A172 (cell line): ENCODE data around the gene SVIL. TPM values are rescaled to one million over a fixed set of nuclear protein-coding genes. Genes with fewer than 3 reads are reported as not detected.
"Not testable (repeated sequence)": the region's sequence is repeated elsewhere in the genome, so short reads cannot be mapped to it uniquely, and the experiment has no call there.

Source experiments
- DNase-seq: peaks from one replicate; pipeline ENCODE4 v3.0.0-alpha.2; 2015; ENCODE audit warnings: low spot score
- total RNA-seq: library from RNA; depleted of rRNA; stranded (reverse); fragments of >200 nt; shearing (Covaris generic); gene quantifications from 2 replicates; pipeline ENCODE4 v1.2.3, GENCODE V29; 2014

The SVIL gene
- total RNA-seq, 1 experiment from 2014 or later: 92.0 TPM

GRCh38 chr10:29649561-29650551, 15.1 kb upstream of the SVIL start:
- no peak for DNase-seq

GRCh38 chr10:29648983-29649268, 14.2 kb upstream of the SVIL start:
- no peak for DNase-seq

GRCh38 chr10:29648114-29648982, 13.6 kb upstream of the SVIL start:
- no peak for DNase-seq

- DNase-seq: no peak
Observed at GRCh38 chr10:29647478-29647877, 12.7 kb upstream of the SVIL start.

GRCh38 chr10:29646960-29647461, 12.2 kb upstream of the SVIL start:
- DNase-seq: no peak

- DNase-seq: no peak
Observed at GRCh38 chr10:29646238-29646902, 11.6 kb upstream of the SVIL start.

- no peak for DNase-seq
Observed at GRCh38 chr10:29643771-29644501, 9.2 kb upstream of the SVIL start.

GRCh38 chr10:29642990-29643389, 8.2 kb upstream of the SVIL start:
- DNase-seq: no peak

GRCh38 chr10:29637537-29637936, 2.8 kb upstream of the SVIL start:
- no peak for DNase-seq

GRCh38 chr10:29636178-29636577, 1.4 kb upstream of the SVIL start:
- peak; percentile 51 for DNase-seq

- DNase-seq: no peak
Observed at GRCh38 chr10:29635711-29636144, 957 bp upstream of the SVIL start.

- no peak for DNase-seq
Observed at GRCh38 chr10:29634105-29634504, 666 bp downstream of the SVIL start.

GRCh38 chr10:29631049-29631339, 3.8 kb downstream of the SVIL start:
- no peak for DNase-seq

- no peak for DNase-seq
Observed at GRCh38 chr10:29630205-29631048, 4.3 kb downstream of the SVIL start.

GRCh38 chr10:29628912-29629526, 5.8 kb downstream of the SVIL start:
- DNase-seq: no peak

- no peak for DNase-seq
Observed at GRCh38 chr10:29628311-29628710, 6.5 kb downstream of the SVIL start.

- DNase-seq: no peak
Observed at GRCh38 chr10:29627201-29628132, 7.3 kb downstream of the SVIL start.

- DNase-seq: not testable (repeated sequence)
Observed at GRCh38 chr10:29624357-29624756, 10.4 kb downstream of the SVIL start.

GRCh38 chr10:29623797-29624196, 11.0 kb downstream of the SVIL start:
- no peak for DNase-seq
